SK-N-SH (cell line): ENCODE measurements around the gene MYO10. TPM values are rescaled to one million over a fixed set of nuclear protein-coding genes. Genes with fewer than 3 reads are reported as not detected.

Source experiments
- CTCF ChIA-PET: fragments of 300-600, 350-600 bp; formaldehyde crosslinking; extraction: SDS; loops from one replicate; lab custom pipeline; 2021; lab: Yijun Ruan, JAX
- POLR2A ChIA-PET: fragments of 350-600 bp; sonication (Branson Sonifier 250); formaldehyde crosslinking; extraction: SDS; loops from one replicate; lab custom pipeline; 2020; ENCODE audit warnings: antibody characterized with exemption, inconsistent platforms; lab: Yijun Ruan, JAX
- DNase-seq: peaks from one replicate; pipeline ENCODE4 v3.0.0; 2012
- H2AFZ ChIP-seq: fragments of 200-600 bp; sonication (generic); 2 replicates; pipeline ENCODE4 v1.8.1; 2016; ENCODE audit warnings: antibody characterized with exemption, mild to moderate bottlenecking, low read depth
- H3F3A ChIP-seq: fragments of 200-600 bp; sonication (generic); replicated peaks from 2 replicates; pipeline ENCODE3; 2016; ENCODE audit warnings: antibody characterized with exemption, mild to moderate bottlenecking; ENCODE audit not compliant: insufficient read depth
- H3K27ac ChIP-seq, 2 experiments: fragments of 200-500 bp in 1 of 2; fragments of 200-600 bp in 1 of 2; sonication (Bioruptor generic) in 1 of 2; sonication (generic), shearing (Covaris generic) in 1 of 2; 2 replicates each; pipeline versions ENCODE4 v1.5.1 to v1.6.1; 2014 to 2016; ENCODE audit warnings: low read depth in 2 of 2, inconsistent platforms in 1 of 2, low read length in 1 of 2, mild to moderate bottlenecking in 1 of 2, mixed read lengths in 1 of 2
- H3K27me3 ChIP-seq: fragments of 200-600 bp; sonication (generic), shearing (Covaris generic); 2 replicates; pipeline ENCODE4 v1.6.1; 2016; ENCODE audit warnings: mixed run types; ENCODE audit not compliant: insufficient read depth
- H3K36me3 ChIP-seq, 2 experiments: fragments of 200-500 bp in 1 of 2; fragments of 200-600 bp in 1 of 2; sonication (Bioruptor generic) in 1 of 2; sonication (generic) in 1 of 2; replicated peaks in 1 of 2; 2 replicates each; pipeline versions ENCODE3 to v1.5.1; 2014 to 2016; ENCODE audit warnings: low read length in 1 of 2, mild to moderate bottlenecking in 1 of 2; ENCODE audit not compliant: insufficient read depth in 2 of 2, control insufficient read depth in 1 of 2
- H3K4me1 ChIP-seq, 2 experiments: fragments of 200-500 bp in 1 of 2; fragments of 200-600 bp in 1 of 2; sonication (Bioruptor generic) in 1 of 2; sonication (generic), shearing (Covaris generic) in 1 of 2; 2 replicates each; pipeline versions ENCODE4 v1.5.1 to v1.6.1; 2014 to 2016; ENCODE audit warnings: low read depth in 1 of 2, low read length in 1 of 2, mixed run types in 1 of 2; ENCODE audit not compliant: insufficient read depth in 2 of 2, control insufficient read depth in 1 of 2
- H3K4me2 ChIP-seq: fragments of 200-600 bp; sonication (generic), shearing (Covaris generic); 2 replicates; pipeline ENCODE4 v1.6.1; 2017; ENCODE audit warnings: mixed run types
- H3K4me3 ChIP-seq, 2 experiments: fragments of 200-500 bp in 1 of 2; fragments of 200-600 bp in 1 of 2; sonication (Bioruptor generic) in 1 of 2; sonication (generic), shearing (Covaris generic) in 1 of 2; 2 replicates each; pipeline versions ENCODE4 v1.5.1 to v1.8.1; 2014 to 2016; ENCODE audit warnings: low read depth in 2 of 2, inconsistent platforms in 1 of 2, low read length in 1 of 2, mild to moderate bottlenecking in 1 of 2, mixed read lengths in 1 of 2, moderate library complexity in 1 of 2
- H3K79me2 ChIP-seq: fragments of 200-600 bp; sonication (generic); 2 replicates; pipeline ENCODE4 v1.8.1; 2017; ENCODE audit warnings: mild to moderate bottlenecking; ENCODE audit not compliant: insufficient read depth
- H3K9ac ChIP-seq: fragments of 200-600 bp; sonication (generic); 2 replicates; pipeline ENCODE4 v1.6.1; 2017; ENCODE audit warnings: mixed run types
- H3K9me2 ChIP-seq: fragments of 200-600 bp; sonication (generic); 2 replicates; pipeline ENCODE4 v1.6.1; 2017; ENCODE audit warnings: mixed run types
- H3K9me3 ChIP-seq: fragments of 200-600 bp; sonication (generic); 2 replicates; pipeline ENCODE4 v1.6.1; 2017; ENCODE audit warnings: mixed run types, mild to moderate bottlenecking, moderate library complexity
- H4K20me1 ChIP-seq: fragments of 200-600 bp; sonication (generic); 2 replicates; pipeline ENCODE4 v1.6.1; 2017; ENCODE audit warnings: mild to moderate bottlenecking, mixed run types; ENCODE audit not compliant: insufficient read depth
- CTCF ChIP-seq: fragments of 200-600 bp; sonication (generic); IDR thresholded peaks from 2 replicates; pipeline ENCODE4 v1.6.1; 2017; ENCODE audit warnings: antibody characterized with exemption, mild to moderate bottlenecking, moderate library complexity
- ELF1 ChIP-seq: IDR thresholded peaks from 2 replicates; pipeline ENCODE4 v1.4.0; 2012
- FOXM1 ChIP-seq: IDR thresholded peaks from 2 replicates; pipeline ENCODE4 v1.4.0; 2012; ENCODE audit warnings: low read depth, mild to moderate bottlenecking
- GATA2 ChIP-seq: sonication (generic); formaldehyde crosslinking; IDR thresholded peaks from 2 replicates; pipeline ENCODE4 v1.5.0; 2020; ENCODE audit warnings: mild to moderate bottlenecking, missing genetic modification reagents
- NFIC ChIP-seq: IDR thresholded peaks from 2 replicates; pipeline ENCODE4 v1.4.0; 2012; ENCODE audit warnings: borderline replicate concordance
- POLR2AphosphoS5 ChIP-seq: IDR thresholded peaks from 2 replicates; pipeline ENCODE4 v1.6.1; 2012; ENCODE audit warnings: low read depth, low read length
- REST ChIP-seq: IDR thresholded peaks from 2 replicates; pipeline ENCODE4 v1.6.1; 2012; ENCODE audit warnings: mild to moderate bottlenecking, low read depth, low read length, moderate library complexity
- SMC3 ChIP-seq: IDR thresholded peaks from 2 replicates; pipeline ENCODE4 v1.6.1; 2012; ENCODE audit warnings: low read depth, low read length, improper control_type of control experiment
- TCF12 ChIP-seq: IDR thresholded peaks from 2 replicates; pipeline ENCODE4 v1.4.0; 2012
- TEAD4 ChIP-seq: IDR thresholded peaks from 2 replicates; pipeline ENCODE4 v1.4.0; 2012; ENCODE audit warnings: mild to moderate bottlenecking, borderline replicate concordance; ENCODE audit not compliant: insufficient read depth
- WGBS: methylation state at CpG from one replicate; pipeline ENCODE4 v1.1.6; 2017; ENCODE audit warnings: low lambda C conversion rate; 5-methylcytosine and 5-hydroxymethylcytosine counted together
- polyA plus RNA-seq, 3 experiments: library from polyadenylated mRNA; depleted of rRNA; stranded (reverse); fragments of >200 nt; gene quantifications; 2 replicates each; pipeline ENCODE4 v1.2.3, GENCODE V29; 2012

MYO10 gene
- polyA plus RNA-seq, 1 of the 3 experiments (the other 2 are of a cell fraction): 8.1 TPM

- H3K27me3 ChIP-seq: peaks cover 28% of the 10 kb centered on the region; the same call in 1 of the 2 replicates
- TF ChIP-seq ELF1 (no peak), SMC3 (no peak), FOXM1 (no peak), REST (no peak), POLR2AphosphoS5 (no peak), GATA2 (no peak), NFIC (no peak), TEAD4 (no peak), CTCF (no peak), TCF12 (no peak)
- TF ChIP-seq, all 33 proteins: peak for 0
- 1% methylated on average over 18 of the region's 86 CpGs for WGBS
Measured at GRCh38 chr5:16616536-16617273, 319.4 kb downstream of the MYO10 start, which contains the start of gene RETREG1. TSS of gene RETREG1 (minus strand) at chr5:16616997. CDS start at chr5:16616971, 26 bp downstream.

More at GRCh38 chr5:16616536-16617273, 319.4 kb downstream of the MYO10 start, which contains the start of gene RETREG1:
- peak; percentile 89 for DNase-seq
- POLR2A ChIA-PET: interaction anchor here (1.0 kb wide), 1 partner anchor 13 kb away, joined by 3 read pairs; no protein-coding TSS in a partner anchor
- CTCF ChIA-PET: interaction anchor here (1.5 kb wide), 1 partner anchor 10 kb away, joined by 4 read pairs; no protein-coding TSS in a partner anchor
- Histone ChIP-seq H3K9me3 (no peaks in the 10 kb centered on the region), H3K4me3 (peak within 1 kb of the TSS; percentile 64 to 67), H3K27ac (no peak within 1 kb of the TSS), H3K4me1 (peaks cover 0 to 9% of the 10 kb centered on the region in 2 experiments; a peak in 1 of 4 replicates), H3K79me2 (no peaks in the 10 kb centered on the region), H3K9me2 (no peaks in the 10 kb centered on the region), H4K20me1 (no peaks in the 10 kb centered on the region), H2AFZ (peak within 1 kb of the TSS; percentile 59; the same call in 1 of the 2 replicates), H3K36me3 (no peaks in the 10 kb centered on the region), H3K4me2 (peak within 1 kb of the TSS; percentile 86), H3K9ac (no peak within 1 kb of the TSS), H3F3A (no peaks in the 10 kb centered on the region)
